ENCODE data around the gene SLX9. TPM values are rescaled to one million over a fixed set of nuclear protein-coding genes. Genes with fewer than 3 reads are reported as not detected.

SLX9 gene
- total RNA-seq: 21.8 TPM
- polyA plus RNA-seq: 10 to 100 TPM in 3 of 4 donors, 1 to 10 TPM in 1; 7.6 to 12.0 (median 10.0) TPM

DNA sequence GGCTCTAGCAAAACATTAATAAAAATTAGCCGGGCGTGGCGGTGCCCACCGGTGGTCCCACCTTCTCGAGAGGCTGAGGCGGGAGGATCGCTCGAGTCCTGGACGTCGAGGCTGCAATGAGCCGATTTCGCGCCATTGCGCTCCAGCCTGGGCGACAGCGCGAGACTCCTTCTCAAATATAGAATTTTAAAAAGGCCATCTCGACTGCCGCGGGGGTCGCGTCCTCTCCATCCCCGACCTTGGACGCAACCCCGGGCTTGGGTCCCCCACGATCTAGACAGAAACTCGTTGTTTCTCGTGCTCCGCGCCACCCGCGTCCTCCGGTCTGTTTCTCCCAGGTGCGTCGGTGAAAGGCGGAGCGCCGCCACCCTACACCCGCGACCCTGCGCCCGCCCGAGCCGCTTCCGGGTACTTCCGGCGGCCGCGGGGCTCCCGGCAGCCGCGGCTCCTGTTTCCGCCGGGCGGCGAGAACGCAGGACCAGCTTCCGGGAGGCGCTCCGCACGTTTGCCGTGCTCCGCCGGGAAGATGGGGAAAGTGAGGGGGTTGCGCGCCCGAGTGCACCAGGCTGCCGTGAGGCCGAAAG lies at the start of gene SLX9:
Gene SLX9, plus strand, starts transcription at position 498 of the 584 bp plus-strand sequence. Its CDS starts 29 bp downstream, at position 527.
- H3K4me3 Mint-ChIP-seq: peak within 1 kb of the TSS; percentile 89 to 97 (median 93)
- Histone ChIP-seq H3K36me3 (ENCODE audit: control insufficient read depth, insufficient read depth, low read length) (peaks cover 9% of the 10 kb centered on the region), H3K4me3 (ENCODE audit: low read depth, low read length) (peak within 1 kb of the TSS; percentile 90), H3K27ac (ENCODE audit: insufficient read depth, low read length, poor library complexity, severe bottlenecking) (peak within 1 kb of the TSS; percentile 67), H3K27me3 (ENCODE audit: control insufficient read depth, insufficient read depth, low read length) (no peaks in the 10 kb centered on the region), H3K4me1 (ENCODE audit: control insufficient read depth, insufficient read depth, low read length, poor library complexity, severe bottlenecking) (peaks cover 30% of the 10 kb centered on the region), H3K9me3 (ENCODE audit: control insufficient read depth in 2 of 2, low read length in 2 of 2) (no peaks in the 10 kb centered on the region)
- peaks cover 7% of the 10 kb centered on the region for H3K36me3 Mint-ChIP-seq
- DNase-seq (peak; percentile 69 to 90 (median 80)), ATAC-seq (ENCODE audit: low read depth in 2 of 2) (peak; percentile 92 to 94)
- peaks cover 14 to 48% (median 33%) of the 10 kb centered on the region in 4 donors for H3K4me1 Mint-ChIP-seq
- peak within 1 kb of the TSS; percentile 76 to 95 (median 85) for H3K27ac Mint-ChIP-seq
- no peaks in the 10 kb centered on the region for H3K27me3 Mint-ChIP-seq
- H3K9me3 Mint-ChIP-seq: peaks cover 0 to 1% (median 0%) of the 10 kb centered on the region in 7 donors

GRCh38 chr21:44890338-44890931 lies 49.4 kb upstream of the SLX9 start:
- Mint-ChIP-seq H3K4me3 (no peak overlapping the region), H3K4me1 (peaks cover 0 to 18% (median 8%) of the 10 kb centered on the region in 4 donors), H3K9me3 (no peaks in the 10 kb centered on the region), H3K27ac (peak overlapping the region in 1 of 3 donors; percentile 71), H3K27me3 (no peaks in the 10 kb centered on the region), H3K36me3 (peaks cover 4% of the 10 kb centered on the region)
- no peaks in the 10 kb centered on the region for H3K9me3 ChIP-seq (ENCODE audit: control insufficient read depth in 2 of 2, low read length in 2 of 2)
- H3K36me3 ChIP-seq (ENCODE audit: control insufficient read depth, insufficient read depth, low read length): peaks cover 65% of the 10 kb centered on the region
- no peaks in the 10 kb centered on the region for H3K4me1 ChIP-seq (ENCODE audit: control insufficient read depth, insufficient read depth, low read length, poor library complexity, severe bottlenecking)
- DNase-seq (no peak), ATAC-seq (ENCODE audit: low read depth in 2 of 2) (no peak)
- H3K27ac ChIP-seq (ENCODE audit: insufficient read depth, low read length, poor library complexity, severe bottlenecking): no peak overlapping the region
- H3K4me3 ChIP-seq (ENCODE audit: low read depth, low read length): no peak overlapping the region
- H3K27me3 ChIP-seq (ENCODE audit: control insufficient read depth, insufficient read depth, low read length): no peaks in the 10 kb centered on the region

DNA sequence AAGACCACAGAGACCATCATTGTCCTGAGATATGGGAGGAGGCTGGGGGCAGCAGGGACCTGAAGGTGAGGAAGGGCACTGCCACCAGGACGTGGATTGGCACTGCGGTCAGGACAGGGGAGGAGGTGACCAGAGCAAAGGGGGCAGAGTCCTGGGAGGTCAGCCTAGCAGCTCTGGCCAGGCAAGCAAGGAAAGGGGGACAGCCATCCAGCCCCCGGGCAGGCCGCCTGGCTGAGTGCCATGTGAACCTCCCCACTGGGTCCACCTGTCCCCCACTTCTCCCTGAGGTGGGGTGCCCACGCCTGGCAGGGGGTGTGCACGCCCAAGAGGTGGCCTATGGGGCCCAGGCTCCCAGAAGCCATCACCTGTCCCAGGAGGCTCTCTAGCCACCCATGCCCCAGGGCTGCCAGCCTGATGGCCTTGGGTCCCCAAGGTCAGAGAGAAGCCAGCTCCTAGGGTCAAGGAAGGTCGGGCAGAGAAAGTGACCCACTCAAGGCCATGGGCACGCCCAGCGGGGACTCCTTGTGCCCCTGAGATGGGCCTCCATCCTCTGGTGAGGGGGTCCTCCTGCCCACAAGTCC lies 48.8 kb upstream of the SLX9 start:
- H3K27ac Mint-ChIP-seq: no peak overlapping the region

DNA sequence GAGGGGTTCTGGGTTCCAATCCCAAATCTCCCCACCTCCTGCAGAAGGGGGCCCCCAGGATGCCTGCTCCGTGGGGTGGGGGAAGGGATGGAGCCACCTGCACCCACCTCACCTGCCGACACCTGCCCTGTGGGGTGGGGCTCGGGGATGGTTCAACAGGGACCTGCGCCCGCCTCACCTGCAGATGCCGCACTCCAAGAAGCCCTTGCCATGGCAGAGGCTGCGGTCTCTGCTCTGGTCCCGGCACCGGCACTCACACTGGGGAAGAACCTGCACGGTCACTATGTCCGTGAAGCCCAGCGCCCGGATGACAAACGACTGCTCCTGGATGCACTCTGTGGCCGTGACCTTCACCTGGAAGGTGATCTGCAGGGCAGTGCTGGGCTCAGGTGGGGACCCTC lies 48.2 kb upstream of the SLX9 start:
- no peak for DNase-seq
- ATAC-seq (ENCODE audit: low read depth in 2 of 2): no peak
- no peak overlapping the region for H3K27ac Mint-ChIP-seq
- Histone ChIP-seq H3K27me3 (ENCODE audit: control insufficient read depth, insufficient read depth, low read length) (no peaks in the 10 kb centered on the region), H3K4me3 (ENCODE audit: low read depth, low read length) (no peak overlapping the region), H3K27ac (ENCODE audit: insufficient read depth, low read length, poor library complexity, severe bottlenecking) (no peak overlapping the region), H3K36me3 (ENCODE audit: control insufficient read depth, insufficient read depth, low read length) (peaks cover 53% of the 10 kb centered on the region), H3K9me3 (ENCODE audit: control insufficient read depth in 2 of 2, low read length in 2 of 2) (no peaks in the 10 kb centered on the region), H3K4me1 (ENCODE audit: control insufficient read depth, insufficient read depth, low read length, poor library complexity, severe bottlenecking) (no peaks in the 10 kb centered on the region)
- H3K27me3 Mint-ChIP-seq: no peaks in the 10 kb centered on the region
- peaks cover 0 to 18% (median 8%) of the 10 kb centered on the region in 4 donors for H3K4me1 Mint-ChIP-seq
- no peak overlapping the region for H3K4me3 Mint-ChIP-seq
- H3K9me3 Mint-ChIP-seq: no peaks in the 10 kb centered on the region
- H3K36me3 Mint-ChIP-seq: peaks cover 7% of the 10 kb centered on the region

More for the DNA sequence above, 48.8 kb upstream of the SLX9 start:
- Mint-ChIP-seq H3K36me3 (peaks cover 6% of the 10 kb centered on the region), H3K4me3 (no peak overlapping the region), H3K4me1 (peaks cover 0 to 18% (median 8%) of the 10 kb centered on the region in 4 donors), H3K9me3 (no peaks in the 10 kb centered on the region), H3K27me3 (no peaks in the 10 kb centered on the region)
- Histone ChIP-seq H3K27ac (ENCODE audit: insufficient read depth, low read length, poor library complexity, severe bottlenecking) (no peak overlapping the region), H3K27me3 (ENCODE audit: control insufficient read depth, insufficient read depth, low read length) (no peaks in the 10 kb centered on the region), H3K4me1 (ENCODE audit: control insufficient read depth, insufficient read depth, low read length, poor library complexity, severe bottlenecking) (no peaks in the 10 kb centered on the region), H3K36me3 (ENCODE audit: control insufficient read depth, insufficient read depth, low read length) (peaks cover 59% of the 10 kb centered on the region), H3K9me3 (ENCODE audit: control insufficient read depth in 2 of 2, low read length in 2 of 2) (no peaks in the 10 kb centered on the region), H3K4me3 (ENCODE audit: low read depth, low read length) (no peak overlapping the region)
- DNase-seq: no peak
- ATAC-seq (ENCODE audit: low read depth in 2 of 2): no peak

GRCh38 chr21:44892095-44892494 lies 47.7 kb upstream of the SLX9 start:
- H3K27ac ChIP-seq (ENCODE audit: insufficient read depth, low read length, poor library complexity, severe bottlenecking): no peak overlapping the region
- H3K27me3 ChIP-seq (ENCODE audit: control insufficient read depth, insufficient read depth, low read length): no peaks in the 10 kb centered on the region
- ATAC-seq (ENCODE audit: low read depth in 2 of 2) (no peak), DNase-seq (no peak)
- H3K4me1 ChIP-seq (ENCODE audit: control insufficient read depth, insufficient read depth, low read length, poor library complexity, severe bottlenecking): peaks cover under 1% of the 10 kb centered on the region
- H3K36me3 ChIP-seq (ENCODE audit: control insufficient read depth, insufficient read depth, low read length): peaks cover 49% of the 10 kb centered on the region
- no peaks in the 10 kb centered on the region for H3K9me3 ChIP-seq (ENCODE audit: control insufficient read depth in 2 of 2, low read length in 2 of 2)
- H3K27ac Mint-ChIP-seq: peak overlapping the region in 2 of 3 donors; percentile 11 to 77
- H3K4me3 Mint-ChIP-seq: no peak overlapping the region
- no peak overlapping the region for H3K4me3 ChIP-seq (ENCODE audit: low read depth, low read length)
- H3K9me3 Mint-ChIP-seq: no peaks in the 10 kb centered on the region
- H3K27me3 Mint-ChIP-seq: no peaks in the 10 kb centered on the region
- peaks cover 7% of the 10 kb centered on the region for H3K36me3 Mint-ChIP-seq
- H3K4me1 Mint-ChIP-seq: peaks cover 0 to 18% (median 8%) of the 10 kb centered on the region in 4 donors

DNA sequence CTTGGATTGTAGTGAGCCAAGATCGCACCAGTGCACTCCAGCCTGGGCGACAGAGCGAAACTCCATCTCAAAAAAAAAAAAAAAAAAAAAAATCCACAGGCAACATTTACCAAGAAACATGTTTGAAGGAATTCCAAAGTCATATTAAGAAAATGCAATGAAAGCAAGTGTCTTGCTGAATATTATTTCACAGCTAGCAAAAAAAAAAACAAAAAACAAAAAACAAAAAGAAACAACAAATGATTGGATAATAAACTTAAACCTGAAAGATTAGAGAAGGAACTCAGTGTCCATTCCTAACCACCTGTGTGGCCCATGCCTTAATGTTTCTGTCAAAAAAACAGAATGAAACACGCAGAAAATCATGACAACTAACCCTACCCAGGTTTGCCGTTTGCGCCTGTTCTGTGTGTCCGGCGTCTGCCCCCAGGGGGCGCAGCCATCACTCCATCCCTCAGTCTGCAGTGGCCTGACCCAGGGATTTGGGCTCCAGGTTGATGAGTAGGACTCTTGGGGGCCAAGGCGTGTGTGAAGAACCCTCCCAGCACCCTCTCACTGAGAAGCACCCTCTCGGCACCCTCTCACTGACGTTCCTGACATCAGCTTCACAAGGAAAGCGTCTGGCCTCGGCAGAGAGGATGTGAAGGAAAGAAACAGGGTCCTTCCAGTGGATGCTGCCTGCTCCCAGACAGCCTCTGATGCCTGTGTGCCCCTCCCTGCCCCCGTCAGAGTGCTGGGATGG lies 47.1 kb upstream of the SLX9 start:
- Mint-ChIP-seq H3K4me3 (peak overlapping the region in 1 of 4 donors; percentile 54), H3K27me3 (no peaks in the 10 kb centered on the region), H3K9me3 (no peaks in the 10 kb centered on the region), H3K36me3 (peaks cover 7% of the 10 kb centered on the region), H3K27ac (peak overlapping the region; percentile 11 to 77 (median 38)), H3K4me1 (peaks cover 0 to 18% (median 8%) of the 10 kb centered on the region in 4 donors)
- Histone ChIP-seq H3K9me3 (ENCODE audit: control insufficient read depth in 2 of 2, low read length in 2 of 2) (no peaks in the 10 kb centered on the region), H3K4me1 (ENCODE audit: control insufficient read depth, insufficient read depth, low read length, poor library complexity, severe bottlenecking) (peaks cover 2% of the 10 kb centered on the region), H3K36me3 (ENCODE audit: control insufficient read depth, insufficient read depth, low read length) (peaks cover 48% of the 10 kb centered on the region), H3K4me3 (ENCODE audit: low read depth, low read length) (no peak overlapping the region), H3K27me3 (ENCODE audit: control insufficient read depth, insufficient read depth, low read length) (no peaks in the 10 kb centered on the region), H3K27ac (ENCODE audit: insufficient read depth, low read length, poor library complexity, severe bottlenecking) (peak overlapping the region; percentile 29)
- DNase-seq (peak; percentile 60 to 79 (median 76)), ATAC-seq (ENCODE audit: low read depth in 2 of 2) (peak; percentile 78 to 80)

DNA sequence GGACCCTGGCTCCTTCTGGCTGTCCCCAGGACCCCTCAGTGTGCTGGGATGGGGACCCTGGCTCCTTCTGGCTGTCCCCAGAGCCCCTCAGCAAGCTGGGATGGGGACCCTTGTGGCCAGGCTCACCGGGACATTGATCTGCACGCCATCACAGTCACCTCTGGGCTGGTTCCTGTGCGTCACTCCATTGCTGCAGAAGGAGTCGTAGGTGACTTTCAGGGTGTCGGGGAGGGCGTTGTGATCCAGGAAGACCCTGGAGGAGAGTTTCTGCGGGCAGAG lies 46.6 kb upstream of the SLX9 start:
- peak overlapping the region; percentile 29 for H3K27ac ChIP-seq (ENCODE audit: insufficient read depth, low read length, poor library complexity, severe bottlenecking)
- Mint-ChIP-seq H3K27ac (no peak overlapping the region), H3K27me3 (no peaks in the 10 kb centered on the region)

More for the DNA sequence above, 46.6 kb upstream of the SLX9 start:
- no peak overlapping the region for H3K4me3 ChIP-seq (ENCODE audit: low read depth, low read length)
- peaks cover 0 to 18% (median 8%) of the 10 kb centered on the region in 4 donors for H3K4me1 Mint-ChIP-seq
- no peaks in the 10 kb centered on the region for H3K9me3 Mint-ChIP-seq
- H3K36me3 ChIP-seq (ENCODE audit: control insufficient read depth, insufficient read depth, low read length): peaks cover 49% of the 10 kb centered on the region
- H3K36me3 Mint-ChIP-seq: peaks cover 10% of the 10 kb centered on the region
- no peaks in the 10 kb centered on the region for H3K27me3 ChIP-seq (ENCODE audit: control insufficient read depth, insufficient read depth, low read length)
- H3K9me3 ChIP-seq (ENCODE audit: control insufficient read depth in 2 of 2, low read length in 2 of 2): no peaks in the 10 kb centered on the region
- H3K4me1 ChIP-seq (ENCODE audit: control insufficient read depth, insufficient read depth, low read length, poor library complexity, severe bottlenecking): peaks cover 2% of the 10 kb centered on the region
- H3K4me3 Mint-ChIP-seq: no peak overlapping the region
- DNase-seq (no peak), ATAC-seq (ENCODE audit: low read depth in 2 of 2) (no peak)
